T-helper 2 cell treated with Interferon-gamma antibody and Interleukin-4, amounts not matched to agents 5 μg/mL and 100 μg/mL, for 36 hours (primary cell): Measurements from ENCODE around the gene POU3F4.

Experiments
- DNase-seq: peaks from one replicate; pipeline ENCODE4 v3.0.0; 2021; ENCODE audit warnings: low spot score
- H3K27ac Mint-ChIP-seq: one replicate; pipeline ENCODE4 v1.8.0; 2021; ENCODE audit warnings: mild to moderate bottlenecking, mixed read lengths
- H3K27me3 Mint-ChIP-seq: one replicate; pipeline ENCODE4 v1.8.0; 2021; ENCODE audit warnings: low read depth, mixed read lengths
- H3K36me3 Mint-ChIP-seq: one replicate; pipeline ENCODE4 v1.8.0; 2021; ENCODE audit warnings: low read depth, mixed read lengths
- H3K4me1 Mint-ChIP-seq: one replicate; pipeline ENCODE4 v1.8.0; 2021; ENCODE audit warnings: low read depth, mixed read lengths
- H3K4me3 Mint-ChIP-seq: one replicate; pipeline ENCODE4 v1.8.0; 2022; ENCODE audit warnings: mild to moderate bottlenecking, moderate library complexity, mixed read lengths
- H3K9me3 Mint-ChIP-seq: one replicate; pipeline ENCODE4 v1.8.0; 2021; ENCODE audit warnings: mixed read lengths

The POU3F4 gene

GRCh38 chrX:83508006-83508405, at the start of gene POU3F4:
TSS of gene POU3F4 (plus strand) at chrX:83508290. CDS start at chrX:83508325, 35 bp downstream.
- peaks cover 57% of the 10 kb centered on the region for H3K27me3 Mint-ChIP-seq
- no peak for DNase-seq
- H3K36me3 Mint-ChIP-seq, result no peaks in the 10 kb centered on the region
- no peaks in the 10 kb centered on the region for H3K9me3 Mint-ChIP-seq
- H3K27ac Mint-ChIP-seq, result no peak within 1 kb of the TSS
- no peaks in the 10 kb centered on the region for H3K4me1 Mint-ChIP-seq
- no peak within 1 kb of the TSS for H3K4me3 Mint-ChIP-seq

- Mint-ChIP-seq H3K27ac (no peak overlapping the region), H3K27me3 (no peaks in the 10 kb centered on the region), H3K9me3 (no peaks in the 10 kb centered on the region), H3K4me3 (no peak overlapping the region), H3K36me3 (no peaks in the 10 kb centered on the region), H3K4me1 (no peaks in the 10 kb centered on the region)
- DNase-seq, result no peak
These were observed 38.5 kb upstream of the POU3F4 start for GRCh38 chrX:83469551-83469950.

GRCh38 chrX:83495898-83496297, 12.2 kb upstream of the POU3F4 start:
- no peaks in the 10 kb centered on the region for H3K36me3 Mint-ChIP-seq
- H3K4me1 Mint-ChIP-seq, result no peaks in the 10 kb centered on the region
- no peaks in the 10 kb centered on the region for H3K9me3 Mint-ChIP-seq
- H3K27me3 Mint-ChIP-seq, result no peaks in the 10 kb centered on the region
- no peak overlapping the region for H3K4me3 Mint-ChIP-seq
- no peak for DNase-seq
- H3K27ac Mint-ChIP-seq, result no peak overlapping the region

- H3K36me3 Mint-ChIP-seq, result no peaks in the 10 kb centered on the region
- peaks cover 28% of the 10 kb centered on the region for H3K27me3 Mint-ChIP-seq
- H3K4me1 Mint-ChIP-seq, result no peaks in the 10 kb centered on the region
- no peak for DNase-seq
- H3K9me3 Mint-ChIP-seq, result no peaks in the 10 kb centered on the region
- no peak overlapping the region for H3K4me3 Mint-ChIP-seq
- H3K27ac Mint-ChIP-seq, result no peak overlapping the region
These were observed 7.1 kb upstream of the POU3F4 start for GRCh38 chrX:83501003-83501402.

- H3K27ac Mint-ChIP-seq, result no peak overlapping the region
- DNase-seq, result no peak
- no peaks in the 10 kb centered on the region for H3K36me3 Mint-ChIP-seq
- H3K4me3 Mint-ChIP-seq, result no peak overlapping the region
- peaks cover 28% of the 10 kb centered on the region for H3K27me3 Mint-ChIP-seq
- H3K4me1 Mint-ChIP-seq, result no peaks in the 10 kb centered on the region
- no peaks in the 10 kb centered on the region for H3K9me3 Mint-ChIP-seq
These were observed 6.6 kb upstream of the POU3F4 start for GRCh38 chrX:83501530-83501929.

GRCh38 chrX:83504721-83505479, 3.2 kb upstream of the POU3F4 start:
- H3K36me3 Mint-ChIP-seq, result no peaks in the 10 kb centered on the region
- no peak overlapping the region for H3K4me3 Mint-ChIP-seq
- H3K27me3 Mint-ChIP-seq, result peaks cover 54% of the 10 kb centered on the region
- no peak overlapping the region for H3K27ac Mint-ChIP-seq
- no peak for DNase-seq
- no peaks in the 10 kb centered on the region for H3K9me3 Mint-ChIP-seq
- no peaks in the 10 kb centered on the region for H3K4me1 Mint-ChIP-seq

GRCh38 chrX:83508526-83509253, 600 bp downstream of the POU3F4 start:
- H3K4me3 Mint-ChIP-seq, result no peak overlapping the region
- DNase-seq, result no peak
- no peaks in the 10 kb centered on the region for H3K36me3 Mint-ChIP-seq
- H3K27me3 Mint-ChIP-seq, result peaks cover 51% of the 10 kb centered on the region
- H3K27ac Mint-ChIP-seq, result no peak overlapping the region
- H3K9me3 Mint-ChIP-seq, result no peaks in the 10 kb centered on the region
- H3K4me1 Mint-ChIP-seq, result no peaks in the 10 kb centered on the region

- Mint-ChIP-seq H3K9me3 (no peaks in the 10 kb centered on the region), H3K27ac (peak overlapping the region; percentile 32), H3K36me3 (no peaks in the 10 kb centered on the region), H3K27me3 (peaks cover 47% of the 10 kb centered on the region), H3K4me1 (no peaks in the 10 kb centered on the region), H3K4me3 (no peak overlapping the region)
- no peak for DNase-seq
These were observed 1.2 kb downstream of the POU3F4 start for GRCh38 chrX:83509254-83509801.

- H3K27ac Mint-ChIP-seq, result no peak overlapping the region
- H3K27me3 Mint-ChIP-seq, result peaks cover 44% of the 10 kb centered on the region
- no peaks in the 10 kb centered on the region for H3K36me3 Mint-ChIP-seq
- no peaks in the 10 kb centered on the region for H3K4me1 Mint-ChIP-seq
- no peak overlapping the region for H3K4me3 Mint-ChIP-seq
- DNase-seq, result no peak
- no peaks in the 10 kb centered on the region for H3K9me3 Mint-ChIP-seq
These were observed 2.5 kb downstream of the POU3F4 start for GRCh38 chrX:83510510-83511062.

GRCh38 chrX:83511208-83511607, 3.1 kb downstream of the POU3F4 start:
- H3K36me3 Mint-ChIP-seq, result no peaks in the 10 kb centered on the region
- H3K9me3 Mint-ChIP-seq, result no peaks in the 10 kb centered on the region
- H3K4me1 Mint-ChIP-seq, result no peaks in the 10 kb centered on the region
- no peak overlapping the region for H3K4me3 Mint-ChIP-seq
- H3K27me3 Mint-ChIP-seq, result peaks cover 44% of the 10 kb centered on the region
- DNase-seq, result no peak
- no peak overlapping the region for H3K27ac Mint-ChIP-seq

GRCh38 chrX:83512111-83512510, 4.0 kb downstream of the POU3F4 start:
- H3K36me3 Mint-ChIP-seq, result no peaks in the 10 kb centered on the region
- no peak overlapping the region for H3K27ac Mint-ChIP-seq
- no peak overlapping the region for H3K4me3 Mint-ChIP-seq
- no peak for DNase-seq
- peaks cover 42% of the 10 kb centered on the region for H3K27me3 Mint-ChIP-seq
- no peaks in the 10 kb centered on the region for H3K9me3 Mint-ChIP-seq
- no peaks in the 10 kb centered on the region for H3K4me1 Mint-ChIP-seq

GRCh38 chrX:83516597-83516996, 8.5 kb downstream of the POU3F4 start:
- Mint-ChIP-seq H3K4me3 (no peak overlapping the region), H3K27ac (no peak overlapping the region), H3K27me3 (peaks cover 7% of the 10 kb centered on the region)

GRCh38 chrX:83521905-83522304, 13.8 kb downstream of the POU3F4 start:
- Mint-ChIP-seq H3K4me1 (no peaks in the 10 kb centered on the region), H3K36me3 (no peaks in the 10 kb centered on the region), H3K27ac (no peak overlapping the region), H3K9me3 (no peaks in the 10 kb centered on the region), H3K4me3 (no peak overlapping the region), H3K27me3 (no peaks in the 10 kb centered on the region)
- no peak for DNase-seq

More at GRCh38 chrX:83516597-83516996, 8.5 kb downstream of the POU3F4 start:
- no peaks in the 10 kb centered on the region for H3K36me3 Mint-ChIP-seq
- DNase-seq, result no peak
- H3K9me3 Mint-ChIP-seq, result no peaks in the 10 kb centered on the region
- H3K4me1 Mint-ChIP-seq, result no peaks in the 10 kb centered on the region

GRCh38 chrX:83529950-83530349, 21.9 kb downstream of the POU3F4 start:
- DNase-seq, result no peak
- Mint-ChIP-seq H3K27me3 (no peaks in the 10 kb centered on the region), H3K9me3 (no peaks in the 10 kb centered on the region), H3K27ac (no peak overlapping the region), H3K36me3 (no peaks in the 10 kb centered on the region), H3K4me1 (no peaks in the 10 kb centered on the region), H3K4me3 (no peak overlapping the region)
